ENCODE data around the gene DHX9. TPM values are rescaled to one million over a fixed set of nuclear protein-coding genes. Genes with fewer than 3 reads are reported as not detected.

Gene DHX9
- total and polyA plus RNA-seq, 2 of the 13 experiments (the other 11 are each of a cell fraction or from before 2014, with no cell fraction given): 84.8 to 211 TPM

GRCh38 chr1:182802006-182802803, 36.9 kb upstream of the DHX9 start:
- no peaks in the 10 kb centered on the region for H3K79me2 ChIP-seq (ENCODE audit: insufficient read depth, low read length)
- no peak for TF ChIP-seq ZNF205 (CRISPR knock-in tag; IDR thresholded peaks at IDR 0.05)
- DNase-seq (ENCODE audit: low spot score) (no peak), FAIRE-seq (no peak), ATAC-seq (no peak)
- in situ Hi-C loops (cut with HindIII; ENCODE audit: extremely low pct_ligation_motif_present, low pct_unique_long_range_greater_than_20kb): no loop called here
- no peaks in the 10 kb centered on the region for H3K36me3 ChIP-seq (replicated peaks in 1 of 2; ENCODE audit: control insufficient read depth in 1 of 2, insufficient read depth in 2 of 2, low read length in 2 of 2)
- BruUV-seq (replicated peaks): no TSS peak
- H3K27ac ChIP-seq (ENCODE audit: extremely low read length, insufficient read depth, low read length): no peak overlapping the region
- 6% methylated on average over 4 of the region's 4 CpGs for WGBS (ENCODE audit: low lambda C conversion rate)
- no peaks in the 10 kb centered on the region for H3K4me1 ChIP-seq (ENCODE audit: insufficient read depth, low read length)
- no peaks in the 10 kb centered on the region for H3K9me3 ChIP-seq (ENCODE audit: low read length)
- ChIA-PET CTCF (ENCODE audit: low intra/inter-chr PET ratio, low total read pairs) (no interaction called here), POLR2A (no interaction called here)
- no peak overlapping the region for H3K4me3 ChIP-seq (replicated peaks in 1 of 3; ENCODE audit: insufficient read depth in 1 of 3, low read depth in 2 of 3, low read length in 3 of 3)
- no peak overlapping the region for H2AFZ ChIP-seq (ENCODE audit: low read length)
- no peak overlapping the region for H3K9ac ChIP-seq (ENCODE audit: insufficient read depth, low read depth, low read length)
- no peaks in the 10 kb centered on the region for H4K20me1 ChIP-seq (ENCODE audit: insufficient read depth, low read length)
- H3K4me2 ChIP-seq (ENCODE audit: low read depth, low read length): no peak overlapping the region
- H3K27me3 ChIP-seq (ENCODE audit: control insufficient read depth in 1 of 2, insufficient read depth in 2 of 2, low read length in 2 of 2): peaks cover 1% of the 10 kb centered on the region in 2 experiments; a peak in 2 of 5 replicates
- intact Hi-C loops (cut with micrococcal nuclease; ENCODE audit: unreplicated experiment): no loop called here

- Histone ChIP-seq H3K9me3 (ENCODE audit: low read length) (no peaks in the 10 kb centered on the region), H3K4me3 (replicated peaks in 1 of 3; ENCODE audit: insufficient read depth in 1 of 3, low read depth in 2 of 3, low read length in 3 of 3) (no peak overlapping the region), H3K27ac (ENCODE audit: extremely low read length, insufficient read depth, low read length) (no peak overlapping the region), H3K9ac (ENCODE audit: insufficient read depth, low read depth, low read length) (no peak overlapping the region), H3K27me3 (ENCODE audit: control insufficient read depth in 1 of 2, insufficient read depth in 2 of 2, low read length in 2 of 2) (peaks cover 0 to 1% of the 10 kb centered on the region in 2 experiments; a peak in 2 of 5 replicates), H2AFZ (ENCODE audit: low read length) (no peak overlapping the region), H3K36me3 (replicated peaks in 1 of 2; ENCODE audit: control insufficient read depth in 1 of 2, insufficient read depth in 2 of 2, low read length in 2 of 2) (no peaks in the 10 kb centered on the region), H3K4me2 (ENCODE audit: low read depth, low read length) (no peak overlapping the region), H4K20me1 (ENCODE audit: insufficient read depth, low read length) (no peaks in the 10 kb centered on the region), H3K79me2 (ENCODE audit: insufficient read depth, low read length) (no peaks in the 10 kb centered on the region), H3K4me1 (ENCODE audit: insufficient read depth, low read length) (no peaks in the 10 kb centered on the region)
- 0% methylated on average over 1 of the region's 1 CpG for WGBS (ENCODE audit: low lambda C conversion rate)
- CTCF ChIA-PET (ENCODE audit: low intra/inter-chr PET ratio, low total read pairs): no interaction called here
- POLR2A ChIA-PET: no interaction called here
- no peak for ATAC-seq
- FAIRE-seq: no peak
- intact Hi-C loops (cut with micrococcal nuclease; ENCODE audit: unreplicated experiment) (no loop called here), in situ Hi-C loops (cut with HindIII; ENCODE audit: extremely low pct_ligation_motif_present, low pct_unique_long_range_greater_than_20kb) (no loop called here)
- DNase-seq (ENCODE audit: low spot score): no peak
- no TSS peak for BruUV-seq (replicated peaks)
- TF ChIP-seq ZFP36L2 (CRISPR knock-in tag; IDR thresholded peaks at IDR 0.05) (no peak), SKIL (CRISPR knock-in tag; IDR thresholded peaks at IDR 0.05; ENCODE audit: borderline replicate concordance) (no peak), NFIC (IDR thresholded peaks at IDR 0.05; ENCODE audit: low read length) (no peak), THAP9 (CRISPR knock-in tag; IDR thresholded peaks at IDR 0.05; ENCODE audit: borderline replicate concordance) (no peak), ONECUT2 (CRISPR knock-in tag; IDR thresholded peaks at IDR 0.05) (no peak), NFYB (CRISPR knock-in tag; IDR thresholded peaks at IDR 0.05) (no peak), ZNF101 (CRISPR knock-in tag; IDR thresholded peaks at IDR 0.05; ENCODE audit: borderline replicate concordance, low read depth) (no peak), ZMYM3 (CRISPR knock-in tag; IDR thresholded peaks at IDR 0.05) (no peak), GMEB1 (CRISPR knock-in tag; IDR thresholded peaks at IDR 0.05; ENCODE audit: borderline replicate concordance) (no peak), ZBTB38 (CRISPR knock-in tag; IDR thresholded peaks at IDR 0.05) (no peak)
These were observed 35.3 kb upstream of the DHX9 start for GRCh38 chr1:182803846-182804245.
